HepG2 (cell line): ENCODE results near the gene PSMC2. TPM values are rescaled to one million over a fixed set of nuclear protein-coding genes. Genes with fewer than 3 reads are reported as not detected.

Source experiments
- ATAC-seq: fragments of 200-7000 bp; cut with Tn5 transposase; 3 replicates; pipeline ENCODE4 v1.9.1; 2020; ENCODE audit warnings: mild to moderate bottlenecking, moderate library complexity
- BruUV-seq: library from RNA; stranded (reverse); fragments of 400-500 nt; replicated peaks from 2 replicates; lab custom pipeline; 2021; lab: Mats Ljungman, UMichigan
- CTCF ChIA-PET: fragments of 300-600 bp; formaldehyde crosslinking; extraction: SDS; loops from one replicate; lab custom pipeline; 2021; ENCODE audit warnings: low total read pairs, inconsistent platforms, low intra/inter-chr PET ratio; lab: Yijun Ruan, JAX
- POLR2A ChIA-PET: fragments of 350-600 bp; sonication (Branson Sonifier 250); formaldehyde crosslinking; loops from one replicate; lab custom pipeline; 2020; ENCODE audit warnings: antibody characterized with exemption, inconsistent platforms; lab: Yijun Ruan, JAX
- DNase-seq: peaks from one replicate; pipeline ENCODE4 v3.0.0-alpha.2; 2015; ENCODE audit warnings: low spot score
- FAIRE-seq: peaks from 3 replicates; lab custom pipeline; 2011; peaks lifted over from hg19 to GRCh38; lab: Jason Lieb, UNC
- H2AFZ ChIP-seq: one replicate; pipeline ENCODE4 v1.6.1; 2011; ENCODE audit warnings: low read length, inconsistent platforms
- H3K27ac ChIP-seq: fragments of 300-600 bp; 3 replicates; pipeline ENCODE4 v1.8.0; 2011; ENCODE audit warnings: mixed run types, mild to moderate bottlenecking, mixed read lengths, low read length, inconsistent platforms; ENCODE audit not compliant: insufficient read depth; ENCODE audit errors: extremely low read length
- H3K27me3 ChIP-seq, 2 experiments: fragments of 200-600 bp in 1 of 2; 2 replicates in 1 of 2; 3 replicates in 1 of 2; pipeline versions ENCODE4 v1.6.0 to v1.8.0; 2011; ENCODE audit warnings: low read length in 2 of 2, mild to moderate bottlenecking in 2 of 2, moderate library complexity in 2 of 2, inconsistent platforms in 1 of 2; ENCODE audit not compliant: insufficient read depth in 2 of 2, control insufficient read depth in 1 of 2
- H3K36me3 ChIP-seq, 2 experiments: fragments of 200-600 bp in 1 of 2; replicated peaks in 1 of 2; 2 replicates in 1 of 2; 3 replicates in 1 of 2; pipeline versions ENCODE4 v1.5.1 to v1.8.0; 2011; ENCODE audit warnings: low read length in 2 of 2, inconsistent platforms in 1 of 2; ENCODE audit not compliant: insufficient read depth in 2 of 2, control insufficient read depth in 1 of 2
- H3K4me1 ChIP-seq: 2 replicates; pipeline ENCODE4 v1.5.1; 2012; ENCODE audit warnings: low read length, inconsistent platforms; ENCODE audit not compliant: insufficient read depth
- H3K4me2 ChIP-seq: 2 replicates; pipeline ENCODE4 v1.6.0; 2011; ENCODE audit warnings: low read depth, low read length, inconsistent platforms
- H3K4me3 ChIP-seq, 3 experiments: fragments of 200-600 bp in 1 of 3; sonication (generic), shearing (Covaris generic) in 1 of 3; replicated peaks in 1 of 3; 2 replicates each; pipeline ENCODE4 v1.5.1; 2011 to 2016; ENCODE audit warnings: low read length in 3 of 3, inconsistent platforms in 2 of 3, low read depth in 2 of 3, mild to moderate bottlenecking in 2 of 3, control low read depth in 1 of 3, mixed read lengths in 1 of 3; ENCODE audit not compliant: insufficient read depth in 1 of 3
- H3K79me2 ChIP-seq: one replicate; pipeline ENCODE4 v1.6.1; 2011; ENCODE audit warnings: low read length, inconsistent platforms; ENCODE audit not compliant: insufficient read depth
- H3K9ac ChIP-seq: 2 replicates; pipeline ENCODE4 v1.6.0; 2011; ENCODE audit warnings: mild to moderate bottlenecking, low read depth, low read length, inconsistent platforms; ENCODE audit not compliant: insufficient read depth
- H3K9me3 ChIP-seq: 2 replicates; pipeline ENCODE4 v1.5.1; 2012; ENCODE audit warnings: mild to moderate bottlenecking, low read length
- H4K20me1 ChIP-seq: 2 replicates; pipeline ENCODE4 v1.6.0; 2011; ENCODE audit warnings: inconsistent platforms, mild to moderate bottlenecking, low read length, moderate library complexity; ENCODE audit not compliant: insufficient read depth
- ATRX ChIP-seq: sonication (generic); formaldehyde crosslinking; IDR thresholded peaks from 2 replicates; pipeline ENCODE4 v1.4.0; 2020; ENCODE audit warnings: missing genetic modification reagents, borderline replicate concordance
- CCDC6 ChIP-seq: sonication (generic); formaldehyde crosslinking; IDR thresholded peaks from 2 replicates; pipeline ENCODE4 v1.8.1; 2022; ENCODE audit warnings: mild to moderate bottlenecking, missing genetic modification reagents, moderate library complexity
- GTF3A ChIP-seq: sonication (generic); formaldehyde crosslinking; conservative IDR thresholded peaks from 2 replicates; pipeline ENCODE4 v1.4.0; 2020; ENCODE audit warnings: mild to moderate bottlenecking, missing genetic modification reagents
- IKZF1 ChIP-seq: fragments of 450-650 bp; IDR thresholded peaks from 2 replicates; pipeline ENCODE4 v1.7.1; 2016
- NR2F1 ChIP-seq, 2 experiments: fragments of 450-650 bp in 1 of 2; formaldehyde crosslinking in 1 of 2; IDR thresholded peaks; 2 replicates each; pipeline versions ENCODE4 v1.5.0 to v1.6.1; 2016 to 2020; ENCODE audit warnings: mild to moderate bottlenecking in 1 of 2, missing compliant biosample characterization in 1 of 2, missing genetic modification reagents in 1 of 2, moderate library complexity in 1 of 2
- REXO4 ChIP-seq: sonication (generic); formaldehyde crosslinking; IDR thresholded peaks from 2 replicates; pipeline ENCODE4 v1.8.0; 2022; ENCODE audit warnings: missing genetic modification reagents, mild to moderate bottlenecking, borderline replicate concordance
- RORA ChIP-seq: sonication (generic); formaldehyde crosslinking; IDR thresholded peaks from 2 replicates; pipeline ENCODE4 v1.5.0; 2020; ENCODE audit warnings: mild to moderate bottlenecking, missing genetic modification reagents, moderate library complexity
- SP5 ChIP-seq: IDR thresholded peaks from 2 replicates; pipeline ENCODE4 v1.6.1; 2016; ENCODE audit warnings: low read depth, borderline replicate concordance
- ZFP82 ChIP-seq: sonication (generic); formaldehyde crosslinking; IDR thresholded peaks from 2 replicates; pipeline ENCODE4 v1.5.1; 2020; ENCODE audit warnings: mild to moderate bottlenecking, missing genetic modification reagents, borderline replicate concordance
- ZNF558 ChIP-seq: sonication (generic); formaldehyde crosslinking; IDR thresholded peaks from 2 replicates; pipeline ENCODE4 v1.9.0; 2022; ENCODE audit warnings: mild to moderate bottlenecking, missing genetic modification reagents, borderline replicate concordance
- WGBS: methylation state at CpG from one replicate; pipeline ENCODE4 v1.1.6; 2017; ENCODE audit warnings: low lambda C conversion rate; 5-methylcytosine and 5-hydroxymethylcytosine counted together
- in situ Hi-C: cut with HindIII; loops from 2 replicates; pipeline ENCODE4 v1.10.0; 2017; ENCODE audit warnings: low pct_unique_long_range_greater_than_20kb; ENCODE audit not compliant: extremely low pct_ligation_motif_present
- intact Hi-C: fragments of 100-400 bp; cut with micrococcal nuclease; formaldehyde crosslinking; loops from one replicate; pipeline ENCODE4 v1.10.0; 2022; ENCODE audit not compliant: unreplicated experiment
- polyA plus RNA-seq, 8 experiments: library from polyadenylated mRNA; depleted of rRNA in 3 of 8; stranded (reverse) in 7 of 8; unstranded in 1 of 8; fragments of >200 nt; fragmentation: Illumina TruSeq in 4 of 8; extraction: Trizol in 4 of 8; gene quantifications; 2 replicates each; pipeline versions ENCODE4 v1.2.1 to v1.2.3, GENCODE V29; 2011 to 2016; ENCODE audit warnings: low read depth in 4 of 8, missing spikeins in 1 of 8, mixed read lengths in 1 of 8; ENCODE audit not compliant: insufficient read depth in 1 of 8
- total RNA-seq, 5 experiments: library from RNA; depleted of rRNA; stranded (reverse); fragments of >200 nt; fragmentation: Illumina TruSeq; extraction: Trizol; gene quantifications; 2 replicates each; pipeline ENCODE4 v1.2.3, GENCODE V29; 2016; ENCODE audit warnings: low read depth in 1 of 5
- TF ChIP-seq, protein P1 (sequence below): IDR thresholded peaks from 2 replicates; pipeline ENCODE4 v1.6.1; 2016; ENCODE audit warnings: mild to moderate bottlenecking, missing biosample characterization, missing genetic modification reagents
- TF ChIP-seq, protein P2 (sequence below): sonication (generic); formaldehyde crosslinking; IDR thresholded peaks from 2 replicates; pipeline ENCODE4 v1.8.1; 2023; ENCODE audit warnings: mild to moderate bottlenecking, missing genetic modification reagents
- TF ChIP-seq, protein P3 (sequence below), 2 experiments: sonication (generic) in 1 of 2; formaldehyde crosslinking in 1 of 2; IDR thresholded peaks; 2 replicates each; pipeline versions ENCODE4 v1.6.1 to v1.9.0; 2014 to 2022; ENCODE audit warnings: antibody characterized with exemption in 1 of 2, borderline replicate concordance in 1 of 2, inconsistent platforms in 1 of 2, low read depth in 1 of 2, missing genetic modification reagents in 1 of 2

The PSMC2 gene
- total and polyA plus RNA-seq, 2 of the 13 experiments (the other 11 are each of a cell fraction or from before 2014, with no cell fraction given), result 89.9 to 181 TPM

DNA sequence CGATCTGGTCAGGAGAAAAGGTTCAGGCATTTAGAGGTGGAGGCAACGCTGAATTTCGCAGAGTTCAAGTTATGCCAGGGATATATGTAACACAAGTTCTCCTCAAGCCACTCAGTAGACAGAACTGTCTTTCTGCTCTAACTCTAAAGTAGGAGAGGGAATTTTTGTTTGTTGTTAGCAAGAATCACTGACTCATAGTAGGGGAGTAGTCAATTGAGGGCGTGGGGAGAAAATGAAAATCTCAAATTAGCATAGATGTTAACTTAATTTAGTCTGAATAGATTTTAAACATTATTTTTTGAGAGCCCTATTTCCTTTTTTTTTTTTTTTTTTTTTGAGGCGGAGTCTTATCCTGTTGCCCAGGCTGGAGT is 34.6 kb downstream of the PSMC2 start:
- TF ChIP-seq NR2F1 (CRISPR knock-in tag; IDR thresholded peaks at IDR 0.05) (no peak), RORA (no peak), IKZF1 (no peak), ATRX (CRISPR knock-in tag) (no peak), ZNF558 (CRISPR knock-in tag) (no peak), REXO4 (CRISPR knock-in tag) (no peak), GTF3A (CRISPR knock-in tag) (no peak), CCDC6 (CRISPR knock-in tag) (no peak), ZFP82 (CRISPR knock-in tag) (no peak), SP5 (CRISPR knock-in tag) (no peak)
- TF ChIP-seq, protein P1, sequence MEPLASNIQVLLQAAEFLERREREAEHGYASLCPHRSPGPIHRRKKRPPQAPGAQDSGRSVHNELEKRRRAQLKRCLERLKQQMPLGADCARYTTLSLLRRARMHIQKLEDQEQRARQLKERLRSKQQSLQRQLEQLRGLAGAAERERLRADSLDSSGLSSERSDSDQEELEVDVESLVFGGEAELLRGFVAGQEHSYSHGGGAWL (CRISPR knock-in tag), result no peak
- TF ChIP-seq, protein P2, sequence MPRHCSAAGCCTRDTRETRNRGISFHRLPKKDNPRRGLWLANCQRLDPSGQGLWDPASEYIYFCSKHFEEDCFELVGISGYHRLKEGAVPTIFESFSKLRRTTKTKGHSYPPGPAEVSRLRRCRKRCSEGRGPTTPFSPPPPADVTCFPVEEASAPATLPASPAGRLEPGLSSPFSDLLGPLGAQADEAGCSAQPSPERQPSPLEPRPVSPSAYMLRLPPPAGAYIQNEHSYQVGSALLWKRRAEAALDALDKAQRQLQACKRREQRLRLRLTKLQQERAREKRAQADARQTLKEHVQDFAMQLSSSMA (CRISPR knock-in tag), result no peak
- TF ChIP-seq, protein P3, sequence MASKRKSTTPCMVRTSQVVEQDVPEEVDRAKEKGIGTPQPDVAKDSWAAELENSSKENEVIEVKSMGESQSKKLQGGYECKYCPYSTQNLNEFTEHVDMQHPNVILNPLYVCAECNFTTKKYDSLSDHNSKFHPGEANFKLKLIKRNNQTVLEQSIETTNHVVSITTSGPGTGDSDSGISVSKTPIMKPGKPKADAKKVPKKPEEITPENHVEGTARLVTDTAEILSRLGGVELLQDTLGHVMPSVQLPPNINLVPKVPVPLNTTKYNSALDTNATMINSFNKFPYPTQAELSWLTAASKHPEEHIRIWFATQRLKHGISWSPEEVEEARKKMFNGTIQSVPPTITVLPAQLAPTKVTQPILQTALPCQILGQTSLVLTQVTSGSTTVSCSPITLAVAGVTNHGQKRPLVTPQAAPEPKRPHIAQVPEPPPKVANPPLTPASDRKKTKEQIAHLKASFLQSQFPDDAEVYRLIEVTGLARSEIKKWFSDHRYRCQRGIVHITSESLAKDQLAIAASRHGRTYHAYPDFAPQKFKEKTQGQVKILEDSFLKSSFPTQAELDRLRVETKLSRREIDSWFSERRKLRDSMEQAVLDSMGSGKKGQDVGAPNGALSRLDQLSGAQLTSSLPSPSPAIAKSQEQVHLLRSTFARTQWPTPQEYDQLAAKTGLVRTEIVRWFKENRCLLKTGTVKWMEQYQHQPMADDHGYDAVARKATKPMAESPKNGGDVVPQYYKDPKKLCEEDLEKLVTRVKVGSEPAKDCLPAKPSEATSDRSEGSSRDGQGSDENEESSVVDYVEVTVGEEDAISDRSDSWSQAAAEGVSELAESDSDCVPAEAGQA (IDR thresholded peaks at IDR 0.05; ENCODE audit: low read depth), result no peak
- TF ChIP-seq, protein P3 (CRISPR knock-in tag; IDR thresholded peaks at IDR 0.05; ENCODE audit: borderline replicate concordance), result no peak
- Histone ChIP-seq H3K27me3 (no peaks in the 10 kb centered on the region), H3K4me2 (no peak overlapping the region), H3K9ac (no peak overlapping the region), H3K4me3 (no peak overlapping the region), H3K79me2 (no peaks in the 10 kb centered on the region), H3K9me3 (no peaks in the 10 kb centered on the region), H3K4me1 (peaks cover 11% of the 10 kb centered on the region), H3K27ac (no peak overlapping the region), H2AFZ (no peak overlapping the region), H3K36me3 (no peaks in the 10 kb centered on the region), H4K20me1 (no peaks in the 10 kb centered on the region)
- FAIRE-seq (no peak), DNase-seq (no peak), ATAC-seq (no peak)
- intact Hi-C loops, result no loop called here
- CTCF ChIA-PET, result no interaction called here
- in situ Hi-C loops, result no loop called here
- WGBS, result 63% methylated on average over 5 of the region's 5 CpGs
- POLR2A ChIA-PET, result no interaction called here
- BruUV-seq, result no TSS peak
